Smooth muscle cell (in vitro differentiated cells): ENCODE measurements around the gene PAQR5. TPM values are rescaled to one million over a fixed set of nuclear protein-coding genes. Genes with fewer than 3 reads are reported as not detected.
A peak's percentile ranks its signal among the peaks of the same experiment; 100 is the strongest.

Experiments
- DNase-seq: peaks from one replicate; lab custom pipeline; 2025; ENCODE audit not compliant: unreplicated experiment; lab: John Stamatoyannopoulos, UW
- H2AFZ ChIP-seq: fragments of 200-600 bp; sonication (generic); 2 replicates; pipeline ENCODE4 v1.6.0; 2016; ENCODE audit warnings: antibody characterized with exemption, low read depth, mild to moderate bottlenecking
- H3F3A ChIP-seq: fragments of 200-600 bp; sonication (generic); 2 replicates; pipeline ENCODE4 v1.6.0; 2017; ENCODE audit warnings: antibody characterized with exemption, low read depth
- H3K27ac ChIP-seq: fragments of 200-600 bp; sonication (generic); 2 replicates; pipeline ENCODE4 v1.5.1; 2016; ENCODE audit warnings: low read depth, mild to moderate bottlenecking
- H3K27me3 ChIP-seq: fragments of 200-600 bp; sonication (generic); 2 replicates; pipeline ENCODE4 v1.6.1; 2016; ENCODE audit warnings: low read depth, mild to moderate bottlenecking
- H3K36me3 ChIP-seq: fragments of 200-600 bp; sonication (generic); 2 replicates; pipeline ENCODE4 v1.5.1; 2016; ENCODE audit warnings: low read depth
- H3K4me1 ChIP-seq: fragments of 200-600 bp; sonication (generic); 2 replicates; pipeline ENCODE4 v1.5.1; 2016; ENCODE audit warnings: low read depth
- H3K4me2 ChIP-seq: fragments of 200-600 bp; sonication (generic); 2 replicates; pipeline ENCODE4 v1.6.0; 2016; ENCODE audit warnings: mild to moderate bottlenecking
- H3K4me3 ChIP-seq: fragments of 200-600 bp; sonication (generic); 2 replicates; pipeline ENCODE4 v1.5.1; 2016; ENCODE audit warnings: mild to moderate bottlenecking
- H3K79me2 ChIP-seq: fragments of 200-600 bp; sonication (generic); 2 replicates; pipeline ENCODE4 v1.6.0; 2016; ENCODE audit warnings: low read depth, mild to moderate bottlenecking
- H3K9ac ChIP-seq: fragments of 200-600 bp; sonication (generic); 2 replicates; pipeline ENCODE4 v1.6.0; 2016; ENCODE audit warnings: low read depth
- H3K9me3 ChIP-seq: fragments of 200-600 bp; sonication (generic); replicated peaks from 2 replicates; pipeline ENCODE4 v1.5.1; 2016; ENCODE audit warnings: low read depth
- H4K20me1 ChIP-seq: fragments of 200-600 bp; sonication (generic); 2 replicates; pipeline ENCODE4 v1.6.0; 2016; ENCODE audit warnings: low read depth
- CTCF ChIP-seq: fragments of 200-600 bp; sonication (generic); IDR thresholded peaks from 2 replicates; pipeline ENCODE4 v1.5.1; 2017; ENCODE audit warnings: borderline replicate concordance, mild to moderate bottlenecking, antibody characterized with exemption; ENCODE audit not compliant: insufficient read depth, poor library complexity, severe bottlenecking
- WGBS: methylation state at CpG from one replicate; pipeline ENCODE4 v1.1.7; 2016; ENCODE audit warnings: low lambda C conversion rate; 5-methylcytosine and 5-hydroxymethylcytosine counted together
- polyA plus RNA-seq: library from polyadenylated mRNA; unstranded; fragments of >200 nt; fragmentation: Nextera tagmentation; extraction: Ambion mirVana; gene quantifications from 2 replicates; pipeline ENCODE4 v1.2.1, GENCODE V29; 2016
- total RNA-seq: library from RNA; depleted of rRNA; stranded (reverse); fragments of >200 nt; gene quantifications from 2 replicates; pipeline ENCODE4 v1.2.3, GENCODE V29; 2014

Gene PAQR5
- total and polyA plus RNA-seq, 2 experiments from 2014 or later, result 1.5 to 1.6 TPM

DNA sequence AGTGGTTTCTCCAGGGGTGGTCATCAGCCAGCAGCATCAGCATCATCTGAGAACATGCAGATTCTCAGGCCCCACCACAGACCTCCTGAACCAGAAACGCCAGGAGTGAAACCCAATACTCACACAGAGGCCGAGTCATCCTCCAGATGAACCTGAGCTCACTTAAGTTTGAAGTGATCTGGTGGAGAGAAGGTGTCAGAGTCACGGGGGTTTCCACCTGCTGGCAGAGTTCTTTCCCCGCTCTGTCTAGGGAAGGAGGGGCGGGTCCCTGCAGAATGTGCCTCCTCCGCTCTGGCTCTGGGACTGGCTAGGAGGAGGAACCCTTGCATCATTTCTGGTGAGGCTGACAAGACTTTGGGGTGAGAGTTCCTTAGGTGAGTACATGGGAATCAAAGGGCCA lies 102.1 kb downstream of the PAQR5 start:
- Histone ChIP-seq H3K36me3 (no peaks in the 10 kb centered on the region), H3K4me3 (no peak overlapping the region), H3K9ac (no peak overlapping the region), H3K9me3 (no peaks in the 10 kb centered on the region), H2AFZ (no peak overlapping the region), H3K79me2 (no peaks in the 10 kb centered on the region), H3K27me3 (no peaks in the 10 kb centered on the region), H3K4me1 (no peaks in the 10 kb centered on the region), H3K4me2 (no peak overlapping the region), H3K27ac (no peak overlapping the region), H4K20me1 (no peaks in the 10 kb centered on the region), H3F3A (no peaks in the 10 kb centered on the region)
- no peak for DNase-seq
- TF ChIP-seq CTCF, result no peak
- 87% methylated on average over 6 of the region's 6 CpGs for WGBS

DNA sequence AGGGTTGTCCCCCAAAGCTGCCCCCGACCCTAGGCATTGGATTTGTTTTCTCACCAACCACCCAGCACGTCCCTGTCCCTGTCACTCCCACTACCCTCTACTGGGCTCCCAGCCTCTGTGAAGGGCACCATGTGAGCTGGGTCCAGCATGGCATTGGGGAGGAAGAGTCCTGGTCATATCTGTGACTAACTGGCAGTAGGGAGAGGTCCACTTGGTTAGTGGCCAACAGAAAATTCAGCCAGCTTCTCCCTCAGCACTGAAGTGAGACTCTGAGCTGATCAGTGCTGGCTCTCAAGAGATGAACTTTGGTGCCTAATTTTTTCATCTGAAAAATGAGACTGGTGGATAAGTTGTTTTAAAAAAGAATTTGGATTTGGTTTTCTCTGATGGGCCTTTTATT lies 104.1 kb downstream of the PAQR5 start:
- Histone ChIP-seq H3K27me3 (no peaks in the 10 kb centered on the region), H3K9me3 (no peaks in the 10 kb centered on the region), H3K27ac (no peak overlapping the region), H3K4me2 (no peak overlapping the region), H3K9ac (no peak overlapping the region), H3K36me3 (no peaks in the 10 kb centered on the region), H3K79me2 (peaks cover 7% of the 10 kb centered on the region), H3K4me1 (no peaks in the 10 kb centered on the region), H3F3A (no peaks in the 10 kb centered on the region), H3K4me3 (no peak overlapping the region), H2AFZ (no peak overlapping the region), H4K20me1 (no peaks in the 10 kb centered on the region)
- DNase-seq, result no peak
- WGBS, result 100% methylated on average over 2 of the region's 2 CpGs
- TF ChIP-seq CTCF, result no peak

DNA sequence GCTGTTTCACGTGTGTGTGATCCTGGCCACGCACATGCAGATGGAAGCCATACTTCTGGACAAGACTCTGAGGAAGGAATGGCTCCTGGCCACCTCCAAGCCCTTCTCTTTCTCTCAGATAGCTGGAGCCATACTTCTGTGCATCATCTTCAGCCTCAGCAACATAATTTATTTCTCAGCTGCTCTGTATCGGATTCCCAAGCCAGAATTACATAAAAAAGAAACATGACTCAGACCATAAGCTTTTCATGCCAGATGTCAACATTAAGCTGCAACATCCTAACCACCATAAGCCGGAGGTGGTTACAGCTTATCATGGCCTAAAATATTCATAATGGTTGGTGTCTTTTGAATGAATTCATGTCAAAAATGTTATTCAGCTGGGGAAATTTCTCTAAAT lies 104.9 kb downstream of the PAQR5 start:
- H3K4me3 ChIP-seq, result no peak overlapping the region
- no peak for TF ChIP-seq CTCF
- 45% methylated on average over 4 of the region's 4 CpGs for WGBS
- DNase-seq, result no peak
- peaks cover 4% of the 10 kb centered on the region for H4K20me1 ChIP-seq
- H3F3A ChIP-seq, result no peaks in the 10 kb centered on the region
- H3K79me2 ChIP-seq, result peaks cover 7% of the 10 kb centered on the region
- no peak overlapping the region for H3K9ac ChIP-seq
- H3K27me3 ChIP-seq, result no peaks in the 10 kb centered on the region
- no peaks in the 10 kb centered on the region for H3K9me3 ChIP-seq
- no peaks in the 10 kb centered on the region for H3K4me1 ChIP-seq
- peak overlapping the region; percentile 67 for H3K4me2 ChIP-seq
- H3K36me3 ChIP-seq, result no peaks in the 10 kb centered on the region
- H2AFZ ChIP-seq, result no peak overlapping the region
- H3K27ac ChIP-seq, result peak overlapping the region; percentile 69

- TF ChIP-seq CTCF, result no peak
- H3K27me3 ChIP-seq, result no peaks in the 10 kb centered on the region
- H3K9me3 ChIP-seq, result no peaks in the 10 kb centered on the region
- no peak overlapping the region for H3K27ac ChIP-seq
- no peaks in the 10 kb centered on the region for H3K4me1 ChIP-seq
- no peaks in the 10 kb centered on the region for H3K36me3 ChIP-seq
- H3K4me2 ChIP-seq, result no peak overlapping the region
- H3K4me3 ChIP-seq, result no peak overlapping the region
- H4K20me1 ChIP-seq, result peaks cover 6% of the 10 kb centered on the region
- WGBS, result 61% methylated on average over 3 of the region's 3 CpGs
- H2AFZ ChIP-seq, result no peak overlapping the region
- no peaks in the 10 kb centered on the region for H3F3A ChIP-seq
- peaks cover 9% of the 10 kb centered on the region for H3K79me2 ChIP-seq
- H3K9ac ChIP-seq, result no peak overlapping the region
- DNase-seq, result no peak
Observed at GRCh38 chr15:69405110-69405509, 106.4 kb downstream of the PAQR5 start.
